Activated T-cell treated with anti-CD3 and anti-CD28 coated beads for 24 hours (primary cell): Measurements from ENCODE around the gene CTNNA3.

ENCODE experiments used
- DNase-seq: peaks from one replicate; pipeline ENCODE4 v3.0.0-alpha.2; 2020; ENCODE audit warnings: low read depth

The CTNNA3 gene

GRCh38 chr10:67114945-67115344 lies 581.0 kb downstream of the CTNNA3 start:
- DNase-seq = no peak

- no peak for DNase-seq
Observed at GRCh38 chr10:67112765-67113164, 583.2 kb downstream of the CTNNA3 start.

GRCh38 chr10:67110286-67110685 lies 585.7 kb downstream of the CTNNA3 start:
- no peak for DNase-seq

GRCh38 chr10:67107670-67108069 lies 588.3 kb downstream of the CTNNA3 start:
- DNase-seq = no peak

- DNase-seq = no peak
Observed at GRCh38 chr10:67100951-67101350, 595.0 kb downstream of the CTNNA3 start.

- no peak for DNase-seq
Observed at GRCh38 chr10:67098461-67098860, 597.5 kb downstream of the CTNNA3 start.

- no peak for DNase-seq
Observed at GRCh38 chr10:67095531-67095930, 600.5 kb downstream of the CTNNA3 start.

- DNase-seq = no peak
Observed at GRCh38 chr10:67088036-67088435, 608.0 kb downstream of the CTNNA3 start.

- DNase-seq = no peak
Observed at GRCh38 chr10:67087135-67087425, 608.9 kb downstream of the CTNNA3 start.

GRCh38 chr10:67086327-67087134 lies 609.5 kb downstream of the CTNNA3 start:
- no peak for DNase-seq

- DNase-seq = no peak
Observed at GRCh38 chr10:67079126-67079525, 616.9 kb downstream of the CTNNA3 start.

GRCh38 chr10:67077376-67077775 lies 618.6 kb downstream of the CTNNA3 start:
- no peak for DNase-seq

- DNase-seq = no peak
Observed at GRCh38 chr10:67076144-67076543, 619.9 kb downstream of the CTNNA3 start.

- no peak for DNase-seq
Observed at GRCh38 chr10:67075491-67075971, 620.5 kb downstream of the CTNNA3 start.

GRCh38 chr10:67072654-67073053 lies 623.3 kb downstream of the CTNNA3 start:
- DNase-seq = no peak

- no peak for DNase-seq
Observed at GRCh38 chr10:67050415-67050814, 645.6 kb downstream of the CTNNA3 start.

- no peak for DNase-seq
Observed at GRCh38 chr10:67049988-67050387, 646.0 kb downstream of the CTNNA3 start.

- no peak for DNase-seq
Observed at GRCh38 chr10:67046507-67046906, 649.5 kb downstream of the CTNNA3 start.

GRCh38 chr10:67045404-67045803 lies 650.6 kb downstream of the CTNNA3 start:
- DNase-seq = no peak

- DNase-seq = no peak
Observed at GRCh38 chr10:67043041-67043440, 653.0 kb downstream of the CTNNA3 start.

GRCh38 chr10:67036808-67037207 lies 659.2 kb downstream of the CTNNA3 start:
- DNase-seq = no peak

- no peak for DNase-seq
Observed at GRCh38 chr10:67033878-67034277, 662.1 kb downstream of the CTNNA3 start.

GRCh38 chr10:67022099-67022498 lies 673.9 kb downstream of the CTNNA3 start:
- DNase-seq = no peak

GRCh38 chr10:67017218-67017617 lies 678.8 kb downstream of the CTNNA3 start:
- DNase-seq = no peak
